CD4-positive, alpha-beta T cell treated with Interleukin-2 at 100 ng/mL for 4 hours (primary cell): ENCODE measurements around the gene PRIMPOL.

Experiments used
- DNase-seq: peaks from one replicate; pipeline ENCODE4 v3.0.0-alpha.2; 2020; ENCODE audit warnings: low spot score

The PRIMPOL gene

DNA sequence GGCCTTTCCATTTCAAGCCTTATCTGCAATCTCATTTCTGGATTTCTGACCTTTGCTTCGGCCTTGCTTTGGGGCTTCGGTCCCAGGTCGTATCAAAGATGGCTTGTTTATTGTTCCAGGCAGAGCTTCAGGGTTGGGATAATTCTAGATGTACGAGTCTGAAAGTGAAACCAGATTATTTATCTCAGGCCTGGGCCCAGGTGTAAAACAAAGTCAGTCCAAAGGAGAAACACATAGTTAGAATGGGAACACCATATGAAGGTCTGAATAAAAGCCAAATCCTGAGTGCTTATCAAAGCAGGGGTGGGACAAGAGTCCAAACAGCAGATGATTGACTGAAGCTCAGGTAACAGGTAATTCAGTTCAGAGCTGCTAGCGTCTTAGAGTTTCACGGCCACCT lies 17.1 kb downstream of the PRIMPOL start:
- no peak for DNase-seq

DNA sequence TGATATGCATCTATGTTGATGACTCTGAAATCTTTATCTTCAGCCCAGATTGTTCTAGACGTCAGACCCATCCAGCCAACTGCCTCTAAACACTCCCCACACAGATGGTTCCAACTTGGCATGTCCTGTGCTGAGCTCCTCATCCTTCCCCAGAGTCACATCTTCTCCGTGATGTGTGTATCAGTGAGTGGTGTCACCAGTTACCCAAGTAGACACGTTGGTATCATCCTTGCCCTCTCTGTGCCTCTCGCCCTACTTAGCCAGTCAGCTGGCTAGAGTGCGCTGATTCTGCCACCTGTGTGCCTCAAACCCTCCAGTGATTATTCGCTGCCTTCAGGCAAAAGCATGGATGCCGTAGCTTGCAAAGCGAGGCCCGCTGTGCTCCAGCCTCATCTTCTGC lies 18.6 kb downstream of the PRIMPOL start:
- no peak for DNase-seq

DNA sequence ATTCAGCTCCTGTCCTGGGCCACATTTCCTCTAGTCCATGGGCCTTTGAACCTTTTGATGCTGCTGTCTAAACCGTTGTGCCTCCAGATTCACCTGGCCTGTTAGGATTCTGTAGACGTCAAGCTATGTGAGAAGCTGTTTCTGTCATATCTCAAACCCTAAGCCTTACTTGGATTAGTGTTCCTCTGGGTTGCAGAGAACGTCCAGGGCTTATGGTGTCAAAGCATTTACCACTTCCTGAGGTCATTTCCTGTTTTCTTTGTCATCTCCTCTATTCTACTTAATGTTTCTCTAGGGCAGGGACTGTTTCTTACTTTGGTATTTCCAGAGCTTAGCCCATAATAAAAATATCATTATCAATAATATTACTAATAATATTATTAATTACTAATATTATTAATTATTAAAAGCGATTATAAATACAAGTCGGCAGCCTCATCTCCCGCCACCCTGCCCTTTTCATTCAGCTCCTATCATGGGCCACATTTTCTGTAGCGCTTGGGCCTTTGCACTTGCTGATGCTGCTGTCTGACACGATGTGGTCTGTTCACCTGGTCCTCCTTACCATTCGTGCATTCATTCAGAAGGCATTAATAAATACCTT lies 19.1 kb downstream of the PRIMPOL start:
- peak; percentile 33 for DNase-seq

DNA sequence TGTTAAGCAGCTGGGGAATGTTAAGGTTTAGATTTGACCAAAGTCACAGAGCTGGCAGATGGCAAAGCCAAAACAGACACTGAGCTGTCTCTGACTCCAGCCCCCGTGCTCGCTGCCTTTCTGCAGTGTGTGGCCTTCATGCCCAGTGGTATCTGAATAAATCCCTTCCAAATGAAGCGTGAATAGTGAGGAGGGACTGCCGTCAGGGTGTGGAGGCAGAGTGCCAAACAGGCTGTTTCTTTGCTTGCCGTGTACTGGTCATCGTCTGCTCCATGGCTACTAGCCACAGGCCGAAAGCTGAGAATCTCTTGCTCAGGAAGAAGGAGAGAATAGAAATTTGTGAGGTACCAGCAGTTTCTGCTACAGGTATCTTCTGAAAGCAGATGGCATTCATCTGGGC lies 19.7 kb downstream of the PRIMPOL start:
- DNase-seq = no peak

DNA sequence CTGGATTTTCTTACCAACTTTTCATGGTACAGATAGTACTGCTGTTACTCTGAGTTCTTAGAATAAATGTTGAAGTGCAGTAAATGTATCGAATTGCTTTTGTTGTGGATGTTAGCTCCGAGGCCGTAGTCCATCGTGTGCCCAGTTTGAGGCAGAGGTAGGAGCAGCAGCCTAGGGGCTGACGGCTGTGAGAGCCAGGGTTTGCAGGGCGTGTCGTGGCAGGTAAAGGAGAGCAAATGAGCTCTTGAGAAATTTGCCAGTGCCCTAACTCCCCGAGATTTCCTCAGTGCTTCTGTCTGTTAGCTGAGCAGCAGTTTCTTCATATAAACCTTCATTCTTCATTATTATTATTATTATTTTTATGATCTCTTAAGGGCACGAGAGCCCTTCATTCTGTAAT lies 21.6 kb downstream of the PRIMPOL start:
- DNase-seq = no peak

DNA sequence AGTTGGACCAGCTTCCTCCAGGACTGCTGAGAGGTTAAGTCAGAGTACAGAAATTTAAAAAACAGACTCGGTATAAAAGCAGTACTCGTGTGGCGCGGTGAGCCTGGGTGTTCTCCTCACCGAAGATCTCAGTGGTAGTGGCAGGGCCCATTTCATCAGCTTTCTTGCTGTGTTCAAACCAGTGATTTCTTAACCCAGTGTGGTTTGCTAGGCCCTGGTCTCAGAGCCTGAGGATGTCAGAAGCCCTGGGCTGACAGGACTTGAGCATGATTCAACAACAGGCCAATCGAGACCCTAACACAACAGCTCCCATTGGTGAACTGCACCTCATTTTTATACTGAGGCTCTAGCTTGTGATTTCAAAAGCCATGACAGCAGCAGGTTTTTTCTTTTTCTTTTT lies 23.2 kb downstream of the PRIMPOL start:
- DNase-seq = no peak

DNA sequence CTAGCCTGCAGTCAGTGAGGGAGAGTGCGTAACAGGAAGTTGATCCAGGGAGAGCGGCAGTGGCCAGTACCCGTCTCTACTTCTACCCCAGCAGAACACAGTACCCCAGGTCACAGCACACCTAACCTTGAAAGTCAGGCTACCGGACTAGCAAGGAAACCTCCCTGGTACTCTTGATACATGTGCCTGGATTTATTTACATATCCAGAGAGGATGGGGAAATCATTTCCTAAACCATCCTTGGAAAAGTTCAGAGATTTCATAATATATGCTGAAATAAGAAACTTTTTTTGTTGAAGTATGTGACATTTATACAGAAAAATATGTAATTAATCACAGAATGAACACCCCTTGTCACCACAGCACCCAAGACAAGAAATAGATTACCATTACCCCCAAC lies 24.5 kb downstream of the PRIMPOL start:
- DNase-seq = no peak

DNA sequence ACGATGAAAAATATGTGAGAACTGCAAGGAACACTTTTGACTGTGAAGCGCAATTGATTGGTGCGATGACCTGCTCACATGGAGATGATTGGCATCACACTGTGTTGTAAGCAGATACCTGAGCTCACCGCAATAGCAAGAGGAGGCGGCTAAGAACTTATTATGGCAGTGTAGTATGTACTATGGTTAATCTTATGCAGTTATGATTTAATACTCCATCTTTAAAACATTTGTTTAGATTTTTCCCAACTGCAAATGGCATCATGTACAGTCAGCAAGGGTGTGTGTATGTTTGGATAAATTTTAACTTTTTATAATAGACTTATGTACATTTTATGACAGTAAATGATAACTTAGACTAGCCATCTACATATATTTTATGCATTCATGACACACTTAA lies 25.5 kb downstream of the PRIMPOL start:
- no peak for DNase-seq

DNA sequence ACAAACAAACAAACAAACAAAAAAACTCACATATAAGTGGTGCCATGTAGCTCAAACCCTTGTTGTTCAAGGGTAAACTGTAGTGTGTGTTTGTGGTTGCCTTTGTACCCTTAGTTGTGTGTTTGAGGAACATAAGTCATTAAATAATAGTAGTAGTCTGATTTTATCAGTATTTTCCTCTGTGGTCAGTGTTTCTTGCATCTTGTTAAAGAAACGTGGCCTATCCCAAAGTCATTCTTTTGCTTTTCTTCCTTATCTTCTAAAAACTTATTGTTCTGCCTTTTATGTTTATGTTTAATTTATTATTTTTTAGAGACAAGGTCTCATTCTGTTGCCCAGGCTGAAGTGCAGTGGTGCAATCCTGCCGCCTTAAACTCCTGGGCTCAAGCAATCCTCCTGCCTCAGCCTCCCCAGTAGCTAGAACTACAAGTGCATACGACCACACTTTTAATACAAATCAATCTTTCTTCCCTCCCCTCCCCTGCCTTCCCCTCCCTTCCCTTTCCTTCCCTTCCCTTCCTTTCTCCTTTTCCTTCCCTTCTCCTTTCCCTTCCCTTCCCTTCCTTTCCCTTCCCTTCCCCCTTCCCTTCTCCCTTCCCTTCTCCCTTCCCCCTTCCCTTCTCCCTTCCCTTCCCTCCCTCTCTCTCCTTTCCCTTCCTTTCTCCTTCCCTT lies 26.4 kb downstream of the PRIMPOL start:
- no peak for DNase-seq

DNA sequence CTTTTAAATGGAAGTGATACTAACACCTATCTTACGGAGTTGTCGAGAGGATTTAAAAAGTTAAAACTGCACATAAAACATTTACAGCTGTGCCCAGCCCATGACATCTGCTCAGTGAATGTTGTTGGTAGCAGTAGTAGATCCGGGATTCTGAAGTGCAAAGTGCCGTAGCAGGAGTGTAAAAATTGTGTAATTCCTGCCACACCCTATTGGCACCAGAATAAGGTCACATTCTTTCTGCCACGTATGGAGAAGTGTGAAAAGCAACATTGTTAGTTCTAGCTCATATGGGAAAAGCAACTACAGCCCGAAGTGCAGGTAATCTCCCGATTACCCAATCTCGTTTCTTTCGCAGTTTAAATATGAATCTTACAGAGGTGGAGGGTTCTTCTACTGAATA lies 31.2 kb downstream of the PRIMPOL start:
- DNase-seq = no peak

DNA sequence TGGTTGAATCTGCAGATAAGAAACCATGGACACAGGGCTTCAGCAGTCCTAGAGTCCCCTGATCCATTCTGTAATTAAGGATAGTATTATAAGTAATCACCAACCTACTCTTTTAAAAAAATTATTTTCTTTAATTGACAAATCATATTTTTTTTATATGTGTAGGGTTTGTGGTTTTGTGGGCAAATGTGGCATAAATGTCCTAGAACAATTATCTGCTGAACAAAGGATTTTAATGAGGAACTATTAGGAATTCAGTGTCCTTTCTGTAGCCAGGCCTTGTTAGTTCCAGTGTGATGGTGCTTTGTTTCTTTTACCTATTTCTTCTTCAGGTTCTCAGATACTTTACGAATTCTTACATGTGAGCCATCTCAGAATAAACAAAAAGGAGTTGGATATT lies 32.4 kb downstream of the PRIMPOL start:
- DNase-seq = no peak

DNA sequence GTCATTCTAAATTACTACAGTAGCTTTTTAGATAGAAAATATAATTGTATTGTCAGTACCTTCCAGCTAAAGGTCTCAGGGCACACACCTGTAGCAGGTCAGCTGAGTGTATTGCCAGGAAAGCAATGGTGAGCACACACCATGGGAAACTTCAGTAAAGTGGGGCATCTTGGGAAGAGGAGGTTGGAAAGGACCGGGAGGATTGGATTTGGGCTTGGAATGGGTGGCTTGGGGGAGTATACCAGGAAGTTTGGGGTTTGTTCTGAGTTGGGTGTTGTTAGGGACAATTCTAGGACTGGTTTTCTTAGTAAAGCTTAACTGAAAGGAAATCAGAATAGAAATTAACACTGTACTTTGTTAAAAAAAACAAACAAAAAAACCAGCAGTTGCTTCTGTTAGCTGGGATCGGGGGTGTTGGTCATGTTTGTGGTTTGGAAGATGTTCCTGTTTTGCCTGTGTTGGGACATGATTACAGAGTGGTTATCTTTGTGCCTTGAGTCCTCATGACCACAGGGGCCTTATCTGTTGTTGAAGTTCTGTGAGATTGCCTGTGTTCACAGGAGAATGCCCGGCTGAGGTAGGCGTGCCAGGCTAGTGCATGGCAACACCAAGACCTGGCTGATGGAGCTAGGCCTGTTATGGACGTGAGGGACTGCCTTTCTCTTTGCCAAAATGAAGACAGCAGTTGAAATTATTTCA lies 35.1 kb downstream of the PRIMPOL start:
- DNase-seq = no peak

DNA sequence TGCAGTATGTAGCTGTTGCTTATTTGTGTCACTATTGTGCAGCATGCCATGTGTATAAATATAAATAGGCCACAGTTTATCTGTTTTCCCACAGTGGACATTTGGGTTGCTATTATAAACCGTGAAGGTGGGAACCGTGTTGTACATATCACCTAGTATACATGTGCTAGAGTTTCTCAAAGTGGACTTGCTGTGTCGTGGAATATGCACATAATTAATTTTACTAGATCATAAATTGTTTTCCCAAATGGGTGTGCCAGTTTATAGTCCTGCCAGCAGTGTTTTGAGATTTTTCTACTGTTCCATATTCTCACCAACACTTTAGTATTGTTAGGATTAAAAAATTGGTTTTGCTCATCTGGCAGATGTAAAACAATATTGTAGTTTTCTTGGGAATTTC lies 38.5 kb downstream of the PRIMPOL start:
- no peak for DNase-seq

DNA sequence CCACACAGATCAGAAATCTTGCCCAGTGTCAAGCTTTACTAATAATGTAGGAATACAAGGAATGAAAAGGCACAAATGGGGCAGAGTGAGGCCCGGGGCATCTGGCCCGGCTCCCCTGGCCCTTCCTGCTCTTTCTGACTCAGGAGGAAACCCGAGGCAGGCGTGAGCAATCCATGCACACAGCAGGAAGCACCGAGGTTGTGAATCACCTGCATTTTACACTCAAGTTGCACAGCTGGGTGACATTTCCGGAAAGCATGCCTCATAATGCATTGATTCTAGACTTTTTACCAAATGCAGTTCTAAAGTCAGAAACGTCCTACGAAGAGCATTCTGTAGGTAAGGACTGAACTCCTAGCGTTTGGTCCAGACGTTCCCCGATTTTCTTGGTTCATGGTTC lies 38.9 kb downstream of the PRIMPOL start:
- DNase-seq = no peak

DNA sequence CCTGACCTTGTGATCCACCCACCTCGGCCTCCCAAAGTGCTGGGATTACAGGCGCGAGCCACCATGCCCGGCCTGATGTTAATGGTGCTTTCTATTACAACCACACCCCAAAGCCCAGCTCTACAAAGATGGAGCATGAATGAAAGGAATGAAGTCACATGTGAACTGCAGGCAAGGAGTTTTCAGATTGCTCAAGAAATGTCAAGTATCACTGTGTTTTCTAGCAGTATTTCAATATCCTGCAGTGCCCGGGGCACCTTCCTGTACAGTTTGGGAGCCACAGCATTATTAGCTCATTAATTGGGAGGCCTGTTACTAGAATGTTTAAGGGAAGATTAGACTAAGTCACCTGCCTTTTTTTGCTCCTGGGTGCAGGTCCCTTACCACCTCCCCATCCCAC lies 40.1 kb downstream of the PRIMPOL start:
- no peak for DNase-seq

DNA sequence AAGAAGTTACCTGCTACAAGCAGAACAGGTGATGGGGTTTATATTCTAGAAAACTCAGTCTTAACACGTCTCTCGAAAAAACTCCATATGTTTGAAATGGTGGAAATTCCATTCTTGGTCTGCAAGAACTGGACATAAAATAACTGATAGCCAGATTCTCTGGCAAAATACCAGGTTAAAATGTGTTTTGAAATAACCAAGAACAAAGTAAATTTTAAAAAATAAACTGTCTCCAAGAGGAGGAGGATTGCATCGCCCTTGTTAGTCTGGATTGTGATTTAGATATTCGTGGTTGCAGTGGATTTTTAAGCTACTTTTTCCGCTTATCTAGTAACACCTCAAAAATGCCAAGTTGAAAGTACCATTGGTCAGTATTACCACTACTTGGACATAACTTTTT lies 43.5 kb downstream of the PRIMPOL start:
- no peak for DNase-seq

DNA sequence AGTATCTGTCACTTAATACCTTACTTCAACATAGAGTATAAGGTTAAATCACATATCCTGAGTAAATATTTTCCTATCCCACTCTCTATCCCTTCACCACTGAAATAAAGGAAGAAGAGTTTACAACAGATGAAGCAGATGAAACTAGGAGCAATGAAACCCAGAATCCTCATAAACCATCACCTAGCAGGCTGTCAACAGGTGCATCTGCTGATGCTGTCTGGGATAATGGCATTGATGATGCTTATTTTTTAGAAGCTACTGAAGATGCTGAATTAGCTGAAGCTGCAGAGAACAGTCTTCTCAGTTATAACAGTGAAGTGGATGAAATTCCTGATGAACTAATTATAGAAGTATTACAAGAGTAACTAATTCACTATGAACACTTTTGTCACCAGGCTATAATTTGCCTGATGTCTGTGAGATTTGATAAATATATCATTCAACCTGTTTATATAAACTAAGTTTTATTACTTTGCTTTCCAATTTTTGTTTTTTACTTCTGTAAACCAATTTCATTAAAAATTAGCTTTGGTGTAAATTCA lies 44.9 kb downstream of the PRIMPOL start:
- no peak for DNase-seq

DNA sequence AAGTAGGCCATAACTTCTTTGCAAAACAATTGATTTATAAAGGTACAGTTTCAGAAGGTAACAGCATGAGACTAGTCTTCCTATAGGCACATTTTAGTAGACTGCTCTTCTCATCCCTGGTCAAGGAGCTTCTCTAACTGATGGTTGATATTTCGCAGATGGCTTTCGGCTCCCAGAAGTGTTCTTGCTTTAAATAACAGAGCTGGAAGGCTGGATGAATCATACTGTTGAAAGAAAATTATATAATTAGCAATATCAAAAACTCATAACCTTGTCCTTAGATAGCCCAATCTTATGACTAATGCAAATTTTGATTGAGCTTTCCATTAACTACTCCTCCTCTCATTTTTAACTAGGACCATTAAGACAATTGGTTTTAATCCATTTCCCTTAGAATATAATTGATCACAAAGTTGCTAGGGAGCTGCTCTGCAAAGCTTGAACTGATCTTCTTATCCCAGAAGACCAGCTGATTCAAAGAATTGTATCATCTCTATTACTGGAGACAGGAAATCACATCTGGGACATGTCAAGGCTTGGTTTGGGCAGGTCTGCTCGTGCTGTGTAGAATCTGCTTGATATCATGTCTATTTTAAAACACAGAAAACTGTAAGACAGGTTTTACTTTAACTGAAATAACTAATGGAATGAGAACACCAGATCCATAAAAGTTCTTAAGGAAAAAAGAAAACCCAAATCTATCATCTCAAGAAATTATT lies 45.8 kb downstream of the PRIMPOL start:
- no peak for DNase-seq

DNA sequence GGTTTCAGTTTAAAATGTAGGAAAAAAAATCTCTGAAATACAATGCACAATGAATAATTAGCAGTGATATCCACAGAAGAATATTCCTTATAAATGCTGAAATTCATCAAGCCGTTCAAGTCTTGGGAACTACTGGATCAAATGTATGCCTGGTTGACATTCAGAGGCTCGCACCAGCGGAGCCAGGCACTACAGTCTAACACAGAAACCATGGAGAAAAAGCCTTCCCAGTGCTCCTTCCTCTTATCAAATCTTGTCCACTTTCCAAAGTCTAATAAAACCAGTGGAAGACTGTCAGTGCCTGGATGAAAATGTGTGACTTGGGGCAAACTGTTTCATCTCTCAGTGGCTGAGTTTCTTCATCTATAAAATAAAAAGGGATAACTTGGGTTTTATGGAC lies 48.4 kb downstream of the PRIMPOL start:
- DNase-seq = no peak

DNA sequence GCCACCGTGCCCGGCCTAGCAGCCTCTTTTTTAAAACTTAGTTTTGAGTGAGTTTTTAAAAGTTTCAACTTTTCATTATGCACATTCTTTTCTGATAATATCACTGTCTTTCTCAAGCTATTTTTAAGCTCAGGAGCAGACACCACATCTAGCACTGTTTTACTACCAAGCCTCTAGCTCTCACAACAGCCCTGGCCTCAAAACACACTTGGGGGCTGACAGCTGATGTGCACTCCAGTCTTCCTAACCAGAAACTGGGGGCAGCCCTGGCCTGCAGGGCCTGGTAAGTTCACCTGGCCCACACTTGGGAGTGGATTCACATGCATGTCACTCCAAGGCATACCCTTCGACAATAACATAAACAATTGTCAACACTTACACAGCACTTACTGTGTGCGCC lies 50.4 kb downstream of the PRIMPOL start:
- DNase-seq = no peak

DNA sequence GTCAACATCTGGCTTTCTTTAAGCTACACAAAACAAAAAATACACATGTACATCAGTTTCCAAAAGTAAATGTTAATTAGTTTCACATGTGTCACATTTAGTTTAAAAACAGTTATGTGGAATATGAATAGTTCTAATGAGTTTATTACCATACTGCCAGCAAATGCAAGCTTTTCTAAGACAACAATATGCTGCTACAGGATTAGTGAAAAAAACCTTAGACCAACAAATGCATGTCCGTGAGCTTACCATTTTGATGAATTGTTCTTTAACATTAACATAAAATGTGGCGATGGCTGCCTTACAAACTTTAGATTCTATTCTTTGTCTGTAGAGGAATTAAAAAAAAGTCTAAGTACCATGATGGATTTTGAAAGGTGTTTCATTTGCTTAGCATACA lies 52.6 kb downstream of the PRIMPOL start:
- DNase-seq = no peak

DNA sequence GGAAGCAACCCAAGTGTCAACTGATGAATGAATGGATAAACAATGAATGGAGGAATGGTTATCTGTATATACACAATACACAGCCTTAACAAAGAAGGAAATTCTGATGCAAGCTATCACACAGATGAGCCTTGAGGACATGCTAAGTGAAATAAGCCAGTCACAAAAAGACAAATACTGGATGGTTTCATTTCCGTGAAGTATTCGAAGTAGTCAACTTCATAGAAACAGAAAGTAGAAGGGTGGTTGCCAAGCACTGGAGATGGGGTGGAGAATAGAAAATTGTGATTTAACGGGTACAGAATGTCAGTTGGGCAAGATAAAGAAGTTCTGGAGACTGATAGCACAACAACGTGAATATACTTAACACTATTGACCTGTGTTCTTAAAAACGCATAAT lies 56.2 kb downstream of the PRIMPOL start:
- peak; percentile 5 for DNase-seq

DNA sequence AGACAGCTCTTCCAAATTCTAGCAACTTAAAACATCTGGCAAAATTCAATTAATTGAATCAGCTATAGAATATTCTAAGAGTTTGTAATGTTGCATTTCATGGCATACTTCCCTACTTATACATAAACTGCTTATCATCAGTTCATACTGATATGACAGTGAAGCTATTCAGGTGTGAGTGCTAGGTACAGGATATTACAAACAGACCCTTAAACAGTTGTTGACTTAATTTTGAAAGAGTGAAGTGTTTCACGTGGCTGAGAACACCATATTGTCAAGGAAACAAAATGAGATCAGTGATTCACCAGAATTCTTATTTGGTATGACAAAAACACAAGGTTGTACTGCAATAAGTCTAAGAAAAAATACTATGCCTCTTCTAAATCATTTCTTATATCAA lies 56.9 kb downstream of the PRIMPOL start:
- no peak for DNase-seq
